Mammary epithelial cell (primary cell): Measurements from ENCODE around the gene KRT32.

Experiments
- CTCF ChIP-seq, 2 donors: IDR thresholded peaks in 1 of 2; conservative IDR thresholded peaks in 1 of 2; 2 replicates each; pipeline ENCODE4 v1.5.1; 2011 to 2012; ENCODE audit warnings: inconsistent platforms in 2 of 2, low read length in 2 of 2, mild to moderate bottlenecking in 2 of 2, control low read depth in 1 of 2, low read depth in 1 of 2; ENCODE audit not compliant: insufficient read depth in 1 of 2; ENCODE audit errors: extremely low read depth in 1 of 2
- EZH2 ChIP-seq: IDR thresholded peaks from 2 replicates; pipeline ENCODE4 v1.6.1; 2012; ENCODE audit warnings: low read length, inconsistent platforms, borderline replicate concordance

- TF ChIP-seq EZH2 (no peak), CTCF (conservative IDR thresholded peaks at IDR 0.05 in 1 of 2, IDR thresholded peaks at IDR 0.05 in 1 of 2; ENCODE audit: extremely low read depth in 1 of 2, insufficient read depth in 1 of 2, low read depth in 1 of 2, low read length in 2 of 2) (no peak)
Observed at GRCh38 chr17:41451154-41451728, 15.9 kb downstream of the KRT32 start.
